Right lobe of liver (tissue), 4 donors: ENCODE results near the gene ASGR1.

Experiments
- CTCF ChIP-seq, 4 donors: fragments of 200-600 bp in 3 of 4; fragments of 450-650 bp in 1 of 4; IDR thresholded peaks; one replicate each; pipeline versions ENCODE4 v1.5.1 to v1.8.0; 2016 to 2022; ENCODE audit warnings: antibody characterized with exemption in 4 of 4, mild to moderate bottlenecking in 2 of 4
- POLR2A ChIP-seq: fragments of 450-650 bp; IDR thresholded peaks from one replicate; pipeline ENCODE4 v1.6.1; 2017; ENCODE audit warnings: antibody characterized with exemption, mild to moderate bottlenecking
- donor health status: DM: no; HTN: no; CAD: no.
- donor health status: DM: no; HTN: no; CAD: no.
- donor health status: DM: no; HTN: yes; CAD: no.

GRCh38 chr17:7204828-7205461, 25.8 kb upstream of the ASGR1 start:
- no peak for TF ChIP-seq CTCF (IDR thresholded peaks at IDR 0.05)
- TF ChIP-seq POLR2A: no peak
